HG03175 (cell line): ENCODE results near the gene C19orf47.
"Not testable (repeated sequence)": the region's sequence is repeated elsewhere in the genome, so short reads cannot be mapped to it uniquely, and the experiment has no call there.

ENCODE experiments used
- ATAC-seq: cut with Tn5 transposase; IDR thresholded peaks from one replicate; pipeline ENCODE4 v1.9.1; 2021; ENCODE audit warnings: mild to moderate bottlenecking, moderate library complexity; ENCODE audit not compliant: unreplicated experiment

The C19orf47 gene

DNA sequence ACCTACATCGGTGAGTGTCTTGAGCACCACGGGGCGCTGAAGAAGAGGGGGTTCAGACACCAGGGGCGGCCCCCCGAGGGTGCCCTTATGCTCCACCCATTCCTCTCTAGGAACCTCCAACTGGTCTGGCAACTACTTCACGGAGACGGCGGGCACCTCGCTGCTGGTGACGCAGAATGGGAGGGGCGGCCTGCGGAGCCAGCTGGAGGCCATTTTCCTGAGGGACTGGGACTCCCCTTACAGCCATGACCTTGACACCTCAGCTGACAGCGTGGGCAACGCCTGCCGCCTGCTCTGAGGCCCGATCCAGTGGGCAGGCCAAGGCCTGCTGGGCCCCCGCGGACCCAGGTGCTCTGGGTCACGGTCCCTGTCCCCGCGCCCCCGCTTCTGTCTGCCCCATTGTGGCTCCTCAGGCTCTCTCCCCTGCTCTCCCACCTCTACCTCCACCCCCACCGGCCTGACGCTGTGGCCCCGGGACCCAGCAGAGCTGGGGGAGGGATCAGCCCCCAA lies 29.7 kb upstream of the C19orf47 start:
- no peak for ATAC-seq

DNA sequence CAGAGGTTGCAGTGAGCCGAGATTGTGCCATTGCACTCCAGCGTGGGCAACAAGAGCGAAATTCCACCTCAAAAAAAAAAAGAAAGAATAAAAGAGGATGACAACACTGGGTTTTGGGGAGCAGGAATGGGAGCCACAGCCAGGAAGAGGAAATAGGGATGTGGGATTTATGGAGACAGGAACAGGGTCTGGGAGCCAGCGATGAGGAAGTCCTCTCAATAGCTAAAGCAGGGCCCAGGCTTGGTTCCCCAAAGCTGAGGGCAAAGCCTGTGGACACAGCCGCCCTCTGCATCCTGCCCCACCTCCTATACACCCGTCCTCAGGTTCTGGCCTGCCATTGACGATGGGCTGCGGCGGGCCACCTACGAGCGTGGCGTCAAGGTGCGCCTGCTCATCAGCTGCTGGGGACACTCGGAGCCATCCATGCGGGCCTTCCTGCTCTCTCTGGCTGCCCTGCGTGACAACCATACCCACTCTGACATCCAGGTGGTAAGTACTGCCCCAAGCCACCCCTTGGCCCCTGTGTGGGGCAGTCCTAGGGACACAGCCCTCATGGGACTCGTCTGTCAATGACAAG lies 28.2 kb upstream of the C19orf47 start:
- ATAC-seq, result no peak

DNA sequence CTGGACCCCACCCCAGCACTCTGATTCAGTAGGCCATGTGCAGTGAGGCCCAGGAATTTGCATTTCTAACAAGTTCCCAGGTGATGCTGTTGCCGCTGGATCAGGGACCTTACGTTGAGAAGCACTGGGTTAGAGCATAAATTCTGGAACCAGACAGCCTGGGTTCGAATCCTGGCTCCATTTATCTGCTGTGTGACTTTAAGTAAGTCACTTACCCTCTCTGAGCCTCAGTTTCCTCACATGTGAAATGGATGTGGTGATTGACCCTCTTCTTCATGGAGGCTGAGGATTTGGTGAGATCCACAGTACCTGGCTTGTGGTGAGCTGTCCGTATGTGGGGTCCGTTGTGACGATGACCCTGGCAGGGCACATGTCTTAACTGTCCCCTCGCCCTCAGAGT lies 25.9 kb upstream of the C19orf47 start:
- ATAC-seq, result no peak

DNA sequence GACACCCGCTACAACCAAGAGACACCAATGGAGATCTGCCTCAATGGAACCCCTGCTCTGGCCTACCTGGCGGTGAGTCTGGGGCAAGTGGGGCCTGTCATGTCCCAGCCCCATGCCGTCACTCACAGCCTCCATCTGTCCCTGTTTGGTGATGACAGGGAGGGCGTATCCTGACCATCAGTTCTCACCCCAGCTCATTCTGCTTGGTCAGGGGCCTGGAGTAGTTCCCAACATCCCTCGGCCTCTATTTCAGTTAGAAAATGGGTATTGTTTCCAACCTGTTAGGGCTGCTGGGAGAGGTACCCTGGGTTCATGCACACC lies 23.6 kb upstream of the C19orf47 start:
- no peak for ATAC-seq

DNA sequence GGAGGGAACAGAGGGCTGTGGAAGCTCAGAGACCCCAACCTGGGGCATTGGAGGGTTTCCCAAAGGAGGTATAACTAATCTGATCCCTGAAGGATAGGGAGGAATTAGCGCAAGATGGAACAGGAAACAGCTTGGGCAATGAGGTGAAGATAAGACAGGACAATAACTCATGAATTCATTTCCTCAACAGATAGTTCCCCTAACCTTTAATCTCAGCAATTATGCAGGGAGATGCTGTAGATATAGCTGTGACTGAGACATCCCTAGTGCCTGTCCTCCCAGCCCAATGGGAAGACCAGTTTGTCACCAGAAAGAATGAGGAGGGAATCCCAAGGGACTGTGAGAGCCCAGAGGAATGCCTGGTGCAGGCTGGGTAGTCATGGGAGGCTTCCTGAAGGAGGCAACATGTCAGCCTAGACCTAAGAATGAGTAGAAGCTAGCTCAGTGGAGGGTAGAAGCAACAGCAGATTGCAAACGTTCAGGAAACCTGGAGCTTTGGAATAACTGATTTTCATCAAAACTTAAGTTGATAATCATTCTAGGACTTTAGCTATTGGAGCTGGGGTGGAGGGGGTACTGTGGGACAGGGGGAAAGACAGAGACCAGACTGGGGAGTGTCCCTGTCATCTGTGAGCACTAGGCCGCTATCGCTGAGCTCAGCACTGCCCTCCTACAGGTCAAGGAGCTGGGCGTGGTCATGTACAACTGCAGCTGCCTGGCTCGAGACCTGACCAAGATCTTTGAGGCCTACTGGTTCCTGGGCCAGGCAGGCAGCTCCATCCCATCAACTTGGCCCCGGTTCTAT lies 23.0 kb upstream of the C19orf47 start:
- ATAC-seq, result no peak

DNA sequence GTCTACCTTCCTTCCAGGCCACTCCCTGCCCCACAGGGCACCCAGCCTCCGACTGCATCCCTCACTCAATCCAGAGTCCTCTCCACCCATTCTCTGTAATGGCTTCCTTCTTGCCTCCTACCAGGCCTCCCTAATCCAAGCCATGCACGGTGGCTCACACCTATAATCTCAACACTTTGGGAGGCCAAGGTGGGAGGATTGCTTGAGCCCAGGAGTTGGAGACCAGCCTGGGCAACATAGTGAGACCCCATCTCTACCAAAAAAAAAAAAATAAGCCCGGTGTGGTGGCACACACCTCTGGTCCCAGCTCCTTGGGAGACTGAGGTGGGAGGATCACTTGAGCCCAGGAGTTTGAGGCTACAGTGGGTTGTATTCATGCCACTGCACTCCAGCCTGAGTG lies 22.1 kb upstream of the C19orf47 start:
- not testable (repeated sequence) for ATAC-seq

DNA sequence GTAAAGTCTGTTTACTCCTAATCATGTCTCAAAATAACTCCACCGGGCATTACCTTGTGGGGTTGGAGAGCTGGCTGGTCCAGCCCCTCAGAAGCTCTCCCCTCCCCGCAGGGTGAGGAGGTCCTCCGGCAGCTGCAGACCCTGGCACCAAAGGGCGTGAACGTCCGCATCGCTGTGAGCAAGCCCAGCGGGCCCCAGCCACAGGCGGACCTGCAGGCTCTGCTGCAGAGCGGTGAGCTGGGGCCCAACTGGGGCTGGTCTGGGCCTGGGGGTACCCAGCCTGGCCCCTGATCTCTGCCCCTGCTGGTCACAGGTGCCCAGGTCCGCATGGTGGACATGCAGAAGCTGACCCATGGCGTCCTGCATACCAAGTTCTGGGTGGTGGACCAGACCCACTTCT lies 21.6 kb upstream of the C19orf47 start:
- ATAC-seq, result no peak

DNA sequence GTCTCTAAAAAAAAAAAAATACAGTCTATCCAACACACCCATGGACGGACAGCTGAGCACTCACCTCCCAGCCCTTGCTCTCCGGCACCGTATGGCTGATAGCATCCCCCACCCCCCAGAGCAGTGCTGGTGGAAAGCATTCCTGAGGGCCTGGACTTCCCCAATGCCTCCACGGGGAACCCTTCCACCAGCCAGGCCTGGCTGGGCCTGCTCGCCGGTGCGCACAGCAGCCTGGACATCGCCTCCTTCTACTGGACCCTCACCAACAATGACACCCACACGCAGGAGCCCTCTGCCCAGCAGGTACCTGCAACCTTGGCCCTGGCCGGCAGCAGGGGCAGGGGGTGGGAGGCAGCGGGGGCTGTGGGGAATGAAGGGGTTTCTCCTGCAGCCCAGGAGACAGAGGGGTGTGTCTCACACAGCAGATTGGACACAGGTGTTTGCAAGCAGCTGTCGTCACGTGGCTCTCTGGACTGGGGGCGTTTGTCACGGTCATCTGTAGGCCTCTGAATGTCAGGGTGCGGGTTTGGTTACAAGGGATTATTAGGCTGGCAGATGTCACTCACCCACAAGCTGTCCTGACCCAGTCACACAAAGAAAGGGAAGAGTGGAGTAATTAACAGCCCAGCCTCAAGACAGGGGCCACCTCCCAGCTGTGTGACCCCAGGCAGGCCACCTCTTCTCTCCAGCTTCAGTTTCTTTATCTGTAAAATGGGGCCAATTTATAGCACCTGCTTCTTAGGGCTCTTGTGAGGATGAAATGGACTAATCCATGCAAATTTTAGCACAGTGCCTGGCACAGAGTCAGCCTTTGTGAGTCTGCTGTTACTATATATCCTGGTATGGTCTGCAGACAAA lies 19.6 kb upstream of the C19orf47 start:
- no peak for ATAC-seq

DNA sequence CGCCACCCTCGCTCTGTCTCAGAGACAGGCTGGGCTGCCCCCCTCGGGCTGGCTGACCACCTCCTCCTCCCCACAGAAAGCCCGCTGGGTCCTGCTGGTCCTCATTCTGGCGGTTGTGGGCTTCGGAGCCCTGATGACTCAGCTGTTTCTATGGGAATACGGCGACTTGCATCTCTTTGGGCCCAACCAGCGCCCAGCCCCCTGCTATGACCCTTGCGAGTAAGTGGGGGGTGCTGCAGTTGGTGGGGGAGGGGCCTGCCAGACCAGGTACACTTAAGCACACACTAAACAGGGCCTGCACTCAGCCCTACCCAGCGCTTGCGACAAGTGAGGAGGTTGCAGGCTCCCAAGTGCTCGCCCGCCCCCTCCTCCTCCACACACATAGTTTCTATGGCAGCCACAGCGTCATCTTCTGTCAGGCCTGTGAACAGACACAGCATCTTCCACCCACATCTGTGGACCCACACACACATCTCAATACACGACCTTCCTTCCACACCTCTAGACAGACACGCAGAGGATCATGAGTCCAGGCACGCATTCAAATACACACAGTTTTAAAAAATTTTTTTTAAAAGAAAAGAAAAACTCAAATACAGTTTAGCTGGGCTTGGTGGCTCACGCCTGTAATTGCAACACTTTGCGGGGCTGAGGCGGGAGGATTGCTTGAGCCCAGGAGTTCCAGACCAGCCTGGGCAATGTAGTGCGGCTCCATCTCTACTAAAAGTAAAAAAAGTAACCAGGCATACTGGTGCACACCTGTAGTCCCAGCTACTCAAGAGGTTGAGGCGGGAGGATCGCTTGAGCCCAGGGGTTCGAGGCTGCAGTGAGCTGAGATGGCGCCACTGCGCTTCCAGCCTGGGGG lies 18.7 kb upstream of the C19orf47 start:
- ATAC-seq, result no peak

DNA sequence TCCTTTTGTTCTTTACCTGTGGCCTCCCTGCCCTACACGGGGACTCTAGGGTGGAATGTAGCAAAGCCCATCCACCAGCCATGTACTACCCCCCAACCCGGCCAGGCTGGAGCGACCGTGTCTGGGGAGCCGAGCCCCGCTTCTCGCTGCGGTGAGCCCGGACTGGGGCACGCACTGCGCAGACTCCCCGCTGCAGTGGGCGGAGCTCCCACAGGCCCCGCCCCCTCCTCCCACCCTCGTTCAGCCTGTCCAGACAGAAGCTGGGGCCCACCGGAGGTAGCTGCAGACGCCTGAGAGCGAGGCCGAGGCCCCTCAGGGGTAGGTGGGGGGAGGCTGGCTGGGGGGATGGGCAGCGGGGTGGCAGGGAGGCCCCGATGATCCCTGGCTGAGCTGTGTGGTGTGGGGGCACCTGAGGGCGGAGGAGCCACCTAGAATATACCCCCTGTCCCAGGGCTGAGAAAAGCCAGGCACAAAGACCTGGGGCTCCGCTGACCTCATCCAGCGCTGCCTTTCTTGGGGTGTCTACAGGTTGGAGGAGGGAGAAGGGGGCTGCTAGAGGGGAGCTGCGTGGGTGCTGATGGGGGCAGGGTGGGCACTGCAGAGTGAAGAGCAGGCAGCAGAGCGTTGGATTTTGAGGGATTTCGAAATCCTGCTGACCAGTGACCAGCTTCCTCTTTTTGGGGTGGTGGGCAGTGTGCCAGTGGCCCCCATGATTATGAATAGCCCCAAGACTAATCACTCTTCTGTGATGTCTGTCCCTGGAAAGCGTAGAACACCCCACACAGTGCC lies 17.6 kb upstream of the C19orf47 start:
- ATAC-seq, result no peak

DNA sequence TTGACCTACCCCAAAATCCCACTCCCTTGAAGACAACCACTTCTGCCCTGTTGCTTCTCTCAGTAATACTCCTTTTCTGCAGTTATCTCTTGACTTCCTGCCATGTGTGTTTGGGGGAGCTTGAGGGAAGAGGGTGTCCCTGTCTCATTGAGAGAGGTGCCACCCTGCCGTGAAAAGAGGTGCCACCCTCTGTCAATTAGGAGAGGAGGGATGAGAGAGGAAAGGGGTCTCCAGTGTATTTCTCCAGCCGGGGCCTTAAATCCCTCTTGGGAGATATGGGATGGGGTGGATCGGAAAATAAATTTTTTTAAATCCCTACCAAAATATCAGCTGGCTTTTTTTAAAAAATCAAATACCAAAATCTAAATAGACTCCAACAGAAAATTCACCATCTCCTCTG lies 16.8 kb upstream of the C19orf47 start:
- ATAC-seq, result no peak

DNA sequence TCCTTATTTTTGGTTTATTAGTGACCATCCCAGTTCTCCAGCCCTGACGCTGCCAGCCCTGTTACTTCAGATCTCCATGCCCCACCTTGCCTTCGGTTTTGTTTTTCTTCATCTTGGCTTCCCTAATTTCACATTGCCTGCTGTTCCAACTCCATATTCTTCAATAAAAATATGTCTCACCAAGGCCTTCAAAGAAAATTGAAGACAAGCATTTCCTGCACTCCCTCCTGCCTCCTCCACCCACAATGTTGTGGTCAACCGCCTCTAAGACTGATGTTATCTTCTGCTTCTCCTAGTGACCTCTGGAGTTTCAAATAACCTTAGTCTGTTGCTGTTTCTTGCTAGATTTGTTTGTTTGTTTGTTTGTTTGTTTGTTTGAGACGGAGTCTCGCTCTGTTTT lies 14.9 kb upstream of the C19orf47 start:
- no peak for ATAC-seq

DNA sequence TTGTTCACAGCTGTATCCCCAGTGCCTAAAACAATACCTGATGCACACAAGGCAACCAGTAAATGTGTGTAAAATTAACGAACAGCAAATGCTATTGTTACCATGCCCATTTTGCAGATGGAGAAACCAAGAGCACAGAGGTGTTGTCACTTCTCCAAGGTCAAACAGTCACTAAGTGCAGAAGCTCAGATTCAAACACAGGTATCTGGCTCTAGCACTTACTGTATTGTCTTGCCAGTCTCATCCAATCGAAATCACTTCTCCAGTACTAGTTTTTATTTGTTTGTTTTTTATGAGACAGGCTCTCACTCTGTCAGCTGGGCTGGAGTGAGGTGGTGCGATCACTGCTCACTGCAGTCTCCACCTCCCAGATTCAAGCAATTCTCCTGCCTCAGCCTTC lies 14.0 kb upstream of the C19orf47 start:
- no peak for ATAC-seq

DNA sequence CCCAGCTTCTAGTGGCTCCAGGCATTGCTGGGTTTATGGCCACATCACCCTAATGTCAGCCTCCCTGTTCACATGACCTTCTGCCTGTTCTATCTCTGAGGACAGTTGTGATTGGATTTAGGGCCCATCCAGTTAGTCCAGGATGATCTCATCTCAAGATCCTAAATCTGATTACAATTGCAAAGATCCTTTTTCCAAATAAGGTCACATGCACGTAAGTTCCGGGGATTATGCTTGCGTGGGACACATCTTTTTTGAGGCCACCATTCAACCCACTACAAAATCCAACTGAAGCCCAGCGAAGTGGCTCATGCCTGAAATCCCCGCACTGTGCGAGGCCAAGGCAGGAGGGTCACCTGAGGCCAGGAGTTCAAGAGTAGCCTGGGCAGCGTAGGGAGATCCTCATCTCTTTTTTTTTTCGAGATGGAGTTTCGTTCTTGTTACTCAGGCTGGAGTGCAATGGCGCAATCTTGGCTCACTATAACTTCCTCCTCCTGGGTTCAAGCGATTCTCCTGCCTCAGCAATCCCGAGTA lies 12.6 kb upstream of the C19orf47 start:
- no peak for ATAC-seq

DNA sequence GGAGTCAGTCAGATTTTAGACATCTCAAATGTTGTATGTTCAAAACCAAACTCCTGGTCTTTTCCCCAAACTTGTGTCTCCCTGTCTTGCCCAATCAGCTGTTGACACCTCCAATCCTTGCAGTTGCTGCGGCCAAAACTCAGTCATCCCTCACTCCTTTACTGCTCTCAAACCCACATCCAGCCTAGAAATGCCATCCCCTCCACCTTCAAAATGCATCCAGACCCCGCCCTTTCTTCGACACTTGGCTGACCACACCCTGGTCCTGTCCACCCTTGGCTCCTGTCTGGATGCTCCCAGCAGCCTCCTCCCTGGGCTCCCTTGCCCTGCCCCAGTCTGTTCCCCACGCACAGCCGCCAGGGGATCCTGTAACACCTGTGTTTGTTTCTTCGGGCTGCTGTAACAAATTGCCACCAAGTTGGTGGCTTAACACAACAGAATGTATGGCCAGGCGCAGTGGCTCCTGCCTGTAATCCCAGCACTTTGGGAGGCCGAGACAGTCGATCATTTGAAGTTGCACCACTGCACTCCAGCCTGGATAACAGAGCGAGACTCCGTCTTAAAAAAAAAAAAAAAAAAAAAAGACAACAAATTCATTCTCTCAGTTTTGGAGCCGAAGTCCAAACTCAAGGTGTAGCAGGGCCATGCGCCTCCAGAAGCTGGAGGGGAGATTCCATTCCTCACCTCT lies 12.0 kb upstream of the C19orf47 start:
- no peak for ATAC-seq

DNA sequence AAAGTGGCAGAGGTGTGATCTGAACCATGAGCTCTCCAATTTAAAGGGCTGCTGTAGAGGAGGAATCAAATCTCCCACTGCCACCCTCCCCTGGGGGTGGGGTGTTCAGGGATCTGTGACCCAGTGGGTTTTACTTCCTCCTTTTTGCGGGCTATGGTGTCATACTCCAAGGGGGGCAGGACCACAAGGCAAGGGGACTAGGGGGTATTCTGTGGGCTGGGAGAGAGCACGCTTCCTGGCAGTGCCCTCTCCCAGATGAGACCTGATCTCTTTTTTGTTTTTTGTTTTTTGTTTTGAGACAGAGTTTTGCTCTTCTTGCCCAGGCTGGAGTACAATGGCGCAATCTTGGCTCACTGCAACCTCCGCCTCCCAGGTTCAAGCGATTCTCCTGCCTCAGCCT lies 10.6 kb upstream of the C19orf47 start:
- no peak for ATAC-seq

DNA sequence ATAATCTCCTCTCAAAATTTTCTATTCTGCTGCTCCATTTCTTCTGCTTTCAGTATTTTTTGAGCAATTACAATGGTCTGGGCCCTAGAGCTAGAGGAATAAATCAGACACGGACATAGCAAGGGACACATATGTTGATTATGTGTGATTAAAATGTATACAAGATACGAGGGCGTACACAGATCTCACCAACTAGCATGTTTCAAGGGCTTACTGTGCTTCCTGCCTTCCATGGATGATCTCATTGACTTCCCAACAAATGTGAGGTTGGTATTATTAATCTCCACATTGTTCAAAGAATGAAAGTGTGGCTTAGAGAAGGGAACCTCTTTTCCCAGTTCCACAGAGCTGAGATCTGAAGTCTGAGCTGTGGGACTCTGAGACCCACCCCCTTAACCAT lies 9.4 kb upstream of the C19orf47 start:
- ATAC-seq, result no peak

DNA sequence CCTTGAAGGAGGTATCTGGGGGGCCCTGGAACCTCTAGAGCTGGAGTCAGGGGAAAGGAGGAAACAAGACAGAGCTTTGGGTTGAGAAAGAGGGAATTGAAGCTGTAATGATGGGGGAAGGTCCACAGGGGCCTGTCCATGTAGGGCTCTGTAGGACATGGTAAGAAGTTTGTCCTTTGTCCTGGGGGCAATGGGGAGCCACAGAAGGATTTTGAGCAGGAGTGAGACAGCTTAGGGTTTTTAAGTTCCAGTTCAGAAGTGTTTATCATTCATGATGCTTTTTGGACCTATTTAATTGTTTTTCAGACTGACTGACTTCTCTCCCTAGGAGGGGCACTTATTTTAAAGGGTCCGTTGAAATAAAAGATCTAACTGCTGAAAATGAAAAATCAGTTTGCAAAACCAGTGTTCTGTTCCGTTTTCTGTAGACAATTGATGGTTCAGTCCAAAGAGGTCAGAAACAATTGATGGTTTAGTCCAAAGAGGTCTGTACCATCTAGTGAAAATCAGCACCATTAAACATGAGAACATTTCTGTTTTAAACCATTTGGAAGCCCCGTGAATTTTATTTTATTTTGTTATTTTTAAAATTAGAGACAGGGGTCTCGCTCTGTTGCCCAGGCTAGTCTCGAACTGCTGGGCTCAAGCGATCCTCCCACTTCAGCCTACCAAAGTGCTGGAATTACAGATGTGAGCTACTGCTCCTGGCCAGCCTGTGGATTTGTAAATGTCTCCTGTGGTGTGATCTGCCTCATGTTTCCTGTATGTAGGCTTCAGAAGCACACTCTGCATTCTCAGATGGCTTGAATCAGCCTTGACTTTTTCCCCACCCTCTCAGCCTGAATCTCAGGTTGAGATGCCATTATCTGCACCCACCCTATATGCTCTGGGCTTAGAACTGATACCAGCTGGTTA lies 8.7 kb upstream of the C19orf47 start:
- no peak for ATAC-seq
